SIG-M5 treated with dmso at 0.1 percent for 504 hours (cell line): ENCODE measurements around the gene SLC22A12.

Source experiments
- DNase-seq: peaks from one replicate; lab custom pipeline; 2025; ENCODE audit not compliant: unreplicated experiment; lab: John Stamatoyannopoulos, UW

SLC22A12 gene

DNA sequence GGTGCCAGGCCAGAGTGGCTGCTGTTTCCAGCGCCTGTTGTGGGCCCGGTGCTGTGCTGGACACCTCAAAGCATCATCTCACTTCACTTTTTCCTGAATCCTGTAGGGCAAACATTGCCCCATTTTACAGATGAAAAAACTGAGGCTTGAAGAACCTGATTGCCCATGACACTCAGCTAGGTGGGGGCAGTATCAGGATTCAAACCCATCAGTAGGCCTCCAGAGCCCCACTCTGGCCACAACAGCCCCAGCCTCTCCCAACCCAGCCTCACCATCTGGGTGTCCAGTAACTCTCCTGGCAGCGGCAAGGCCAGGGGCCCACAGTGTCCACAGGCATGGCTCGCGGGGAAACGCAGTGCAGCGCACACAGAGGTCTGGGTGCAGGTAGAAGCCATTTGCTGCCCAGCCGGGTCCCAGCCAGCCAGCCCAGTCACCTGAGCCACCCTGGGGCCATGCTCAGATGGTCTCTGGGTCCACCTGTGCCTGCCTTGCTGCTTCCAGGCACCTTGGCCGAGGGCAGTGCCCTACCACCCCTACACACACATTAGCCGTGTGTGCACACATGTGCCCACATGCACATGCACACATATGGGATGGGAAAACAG, 11.5 kb downstream of the SLC22A12 start:
- no peak for DNase-seq

DNA sequence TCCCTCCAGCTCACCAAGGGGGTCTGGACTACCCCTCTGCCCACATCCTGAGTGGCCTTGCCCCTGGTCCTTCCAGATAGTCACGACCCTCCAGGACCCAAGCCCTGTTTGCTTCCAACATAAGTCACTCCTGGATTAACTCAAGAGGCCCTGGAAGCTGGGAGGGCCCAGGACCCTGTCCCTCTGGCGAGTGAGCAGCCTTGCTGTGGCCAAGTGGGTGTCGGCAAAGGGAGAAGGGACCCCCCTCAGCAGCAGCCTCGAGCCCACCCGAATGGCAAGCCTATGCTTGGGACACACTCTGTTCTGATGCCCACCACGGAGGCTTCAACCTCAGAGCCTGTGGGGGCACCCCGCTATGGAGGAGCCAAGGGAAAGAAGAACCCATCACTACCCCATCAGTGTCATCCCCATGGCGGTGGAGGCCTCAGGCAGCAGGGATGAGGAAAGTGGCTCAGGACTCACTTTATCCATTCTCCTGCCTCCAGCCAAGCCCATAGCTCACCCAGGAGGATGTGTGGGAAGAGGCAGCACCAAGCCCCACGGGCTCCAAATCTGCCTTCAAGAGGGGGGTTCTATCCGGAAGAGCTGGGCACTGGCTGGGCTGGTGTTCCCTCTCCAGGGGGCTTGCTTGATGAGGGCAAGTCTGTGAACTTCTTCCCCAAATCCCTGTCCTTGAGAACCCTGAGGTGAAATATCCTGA, 12.5 kb downstream of the SLC22A12 start:
- no peak for DNase-seq

- DNase-seq, result no peak
Measured at GRCh38 chr11:64604458-64605243, 13.6 kb downstream of the SLC22A12 start.

- peak; percentile 22 for DNase-seq
Measured at GRCh38 chr11:64605244-64605560, 14.2 kb downstream of the SLC22A12 start.

GRCh38 chr11:64605656-64606585, 14.9 kb downstream of the SLC22A12 start:
- no peak for DNase-seq

DNA sequence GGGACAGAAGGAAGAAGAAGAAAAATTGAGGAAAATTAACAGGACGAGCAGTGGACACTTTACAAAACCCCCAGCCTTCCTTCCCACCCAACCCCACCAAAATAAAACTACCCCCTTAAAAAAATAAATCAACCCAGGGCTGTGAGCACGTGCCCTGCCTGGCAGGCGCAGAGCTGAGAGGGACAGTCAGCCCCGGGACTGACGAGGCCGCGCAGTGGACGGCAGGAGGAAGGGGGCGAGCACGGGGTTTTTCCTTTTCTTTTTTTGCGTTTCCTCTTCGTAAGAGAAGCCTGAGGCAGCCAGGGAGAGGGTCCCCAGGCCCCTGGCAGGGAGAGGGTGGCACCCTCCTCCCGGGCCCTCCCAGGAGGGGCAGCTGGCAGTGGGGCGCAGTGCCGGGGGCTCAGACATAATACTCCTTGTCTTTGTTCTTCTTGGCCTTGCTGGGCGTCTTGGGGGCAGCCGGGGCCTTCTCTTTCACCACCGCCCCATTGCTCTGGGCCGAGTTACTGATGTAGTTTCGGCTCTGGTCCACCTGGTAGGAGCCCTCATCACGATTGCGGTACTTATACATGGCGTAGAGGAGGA, 15.9 kb downstream of the SLC22A12 start:
- no peak for DNase-seq

DNA sequence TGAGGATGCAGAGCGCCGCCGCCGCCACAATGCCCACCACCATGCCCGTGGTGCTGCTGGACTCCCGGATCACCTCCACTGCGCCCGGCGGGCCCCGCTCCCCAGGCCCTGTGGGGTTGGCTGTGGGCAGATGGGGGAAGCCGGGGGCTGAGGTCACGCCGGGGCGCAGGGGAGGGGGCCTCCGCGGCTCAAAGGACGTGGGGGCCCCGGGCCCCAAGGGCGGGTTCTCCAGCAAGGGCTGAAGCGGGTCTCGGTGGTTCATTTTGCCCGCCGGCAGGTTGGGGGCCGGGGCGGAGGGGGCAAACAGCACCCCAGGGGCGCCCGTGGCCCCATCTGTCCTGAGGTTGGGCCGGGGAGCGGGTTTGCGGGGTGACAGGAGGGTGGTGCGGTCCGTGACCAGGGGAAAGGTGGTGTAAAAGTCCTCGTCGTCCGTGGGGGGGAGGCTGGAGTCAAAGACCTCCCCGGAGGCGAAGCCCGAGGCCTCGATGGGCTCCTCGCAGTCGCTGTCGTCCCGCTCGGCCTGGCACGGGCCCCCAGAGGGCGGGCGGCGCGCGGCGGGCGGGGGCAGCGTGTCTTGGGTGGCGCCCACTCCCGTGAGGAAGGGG, 16.5 kb downstream of the SLC22A12 start:
- no peak for DNase-seq

GRCh38 chr11:64608046-64608445, 17.0 kb downstream of the SLC22A12 start:
- no peak for DNase-seq

- no peak for DNase-seq
Measured at GRCh38 chr11:64608636-64609035, 17.6 kb downstream of the SLC22A12 start.

DNA sequence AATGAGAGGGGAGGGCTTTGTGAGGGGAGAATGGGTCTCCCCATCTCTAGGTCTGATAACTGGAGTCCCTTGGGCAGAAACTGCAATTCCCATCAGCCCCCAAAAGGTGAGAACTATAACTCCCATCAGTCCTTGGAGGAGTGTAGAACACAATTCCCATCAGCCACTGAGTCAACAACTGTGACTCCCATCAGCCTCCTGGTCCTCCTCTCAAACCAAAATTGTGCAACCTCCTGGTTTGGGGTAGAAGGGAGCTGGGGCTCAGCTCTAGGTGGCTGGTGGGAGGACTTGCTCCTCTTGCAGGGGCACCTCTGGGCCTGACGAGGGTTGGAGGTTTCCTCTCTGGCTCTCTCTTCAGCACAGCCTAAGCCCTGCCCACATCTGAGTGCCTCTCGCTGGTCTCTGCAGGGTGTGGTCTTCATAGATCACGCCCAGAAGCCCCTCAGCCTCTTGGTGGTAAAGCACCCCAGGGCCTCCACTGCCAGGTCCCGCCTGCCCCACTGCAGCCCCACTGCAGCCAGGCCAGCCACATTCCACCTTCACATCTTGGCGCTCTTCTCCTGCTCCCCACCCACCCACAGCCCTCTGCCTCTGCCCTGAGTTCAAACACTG, 18.5 kb downstream of the SLC22A12 start:
- DNase-seq, result peak; percentile 51

- no peak for DNase-seq
Measured at GRCh38 chr11:64610596-64610995, 19.6 kb downstream of the SLC22A12 start.

DNA sequence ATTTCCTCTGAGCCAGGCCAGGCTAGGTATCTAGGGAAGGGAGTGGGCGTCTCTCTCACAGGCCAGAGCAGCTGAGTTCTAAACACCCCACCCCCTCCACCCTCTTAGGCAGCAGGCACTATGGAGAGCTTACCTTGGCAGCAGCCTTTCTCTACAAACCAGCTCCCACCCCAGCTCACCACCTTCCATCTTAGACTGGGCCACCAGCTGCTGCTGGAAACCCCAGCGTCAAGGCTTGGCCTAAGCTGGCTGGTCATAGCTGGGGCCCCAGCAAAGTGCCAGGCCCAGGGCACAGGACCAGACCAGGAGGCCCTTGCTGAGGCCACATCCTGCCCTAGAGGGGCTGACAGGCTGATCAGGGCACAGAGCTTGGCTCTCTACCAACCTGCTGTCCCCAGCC, 20.2 kb downstream of the SLC22A12 start:
- DNase-seq, result no peak

GRCh38 chr11:64611869-64612646, 21.0 kb downstream of the SLC22A12 start:
- no peak for DNase-seq

GRCh38 chr11:64613648-64614047, 22.6 kb downstream of the SLC22A12 start:
- no peak for DNase-seq

- no peak for DNase-seq
Measured at GRCh38 chr11:64614917-64615316, 23.9 kb downstream of the SLC22A12 start.

GRCh38 chr11:64616817-64617216, 25.8 kb downstream of the SLC22A12 start:
- no peak for DNase-seq

- no peak for DNase-seq
Measured at GRCh38 chr11:64619196-64619595, 28.2 kb downstream of the SLC22A12 start.

DNA sequence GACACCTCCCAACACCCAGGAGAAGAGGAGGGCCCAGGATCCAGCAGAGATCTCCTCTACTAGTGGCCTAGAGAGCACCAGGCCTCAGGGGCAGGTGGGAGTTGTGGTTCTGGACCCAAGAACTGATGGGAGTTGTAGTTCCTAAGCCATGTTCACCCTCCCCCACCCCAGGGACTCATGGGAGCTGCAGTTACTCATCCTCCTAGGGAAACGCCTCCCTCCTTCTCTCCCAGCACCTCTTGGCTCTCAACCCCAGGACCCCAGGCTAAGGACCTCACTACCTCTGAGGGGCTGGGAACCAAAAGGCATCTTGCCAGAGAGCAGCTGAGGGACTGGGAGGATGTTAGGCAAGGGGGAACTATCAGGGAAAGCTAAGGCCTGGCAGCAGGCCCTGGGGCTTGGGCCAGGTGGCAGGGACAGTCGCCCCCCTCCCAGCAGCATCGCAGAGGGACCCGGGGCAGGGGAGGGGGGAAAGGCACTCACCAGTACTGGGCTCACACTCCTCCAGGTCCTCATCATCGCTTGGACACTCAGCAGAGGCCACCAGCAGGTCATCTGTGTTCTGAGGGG, 28.9 kb downstream of the SLC22A12 start:
- peak; percentile 31 for DNase-seq
